ENCODE measurements around the gene ARMH4.

GRCh38 chr14:57976701-57977100 is 175.3 kb downstream of the ARMH4 start:
- TF ChIP-seq POLR2A (IDR thresholded peaks at IDR 0.05) (no peak), CTCF (IDR thresholded peaks at IDR 0.05) (no peak), EP300 (IDR thresholded peaks at IDR 0.05) (no peak)

Data from ovary (tissue), 3 donors.